ENCODE measurements around the gene LRCH1. TPM values are rescaled to one million over a fixed set of nuclear protein-coding genes. Genes with fewer than 3 reads are reported as not detected.

The LRCH1 gene
- total RNA-seq, 1 donor from 2014 or later = 2.9 TPM

DNA sequence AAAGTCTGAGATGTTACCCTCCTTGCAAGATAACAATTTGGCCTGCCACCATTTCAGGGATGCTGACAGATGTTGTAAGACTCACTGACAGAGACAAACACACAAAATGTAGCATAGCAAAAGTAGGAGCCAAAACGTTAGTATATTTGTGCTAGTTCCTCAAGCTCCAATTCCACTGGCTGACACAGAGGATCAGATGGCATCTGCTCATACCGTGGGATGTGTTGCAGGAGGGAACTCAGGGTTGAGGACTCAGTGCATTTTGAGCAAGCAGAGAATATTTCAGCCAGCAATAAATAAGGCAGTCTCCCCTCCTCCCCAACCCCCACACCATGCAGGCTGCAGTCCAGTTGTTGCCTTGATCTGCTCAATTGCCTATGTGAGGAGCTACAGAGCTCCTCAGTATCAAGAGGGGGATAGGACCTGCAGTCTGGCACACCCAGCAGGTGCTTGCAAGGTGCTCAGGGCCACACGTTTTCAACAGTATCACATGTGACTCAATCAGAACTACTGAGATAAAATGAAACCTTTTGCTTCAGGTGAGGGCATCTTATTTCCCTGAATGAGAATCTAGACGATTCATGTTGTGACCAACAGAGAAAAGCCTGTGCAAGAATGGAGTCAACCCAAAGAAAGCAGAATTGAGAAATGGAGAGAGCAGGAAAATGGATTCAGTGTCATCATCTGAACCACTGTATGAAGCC lies 23.6 kb upstream of the LRCH1 start:
- TF ChIP-seq EZH2phosphoT487 (IDR thresholded peaks at IDR 0.05) (no peak), EZH2 (IDR thresholded peaks at IDR 0.05) (no peak)
- TF ChIP-seq, protein P1, sequence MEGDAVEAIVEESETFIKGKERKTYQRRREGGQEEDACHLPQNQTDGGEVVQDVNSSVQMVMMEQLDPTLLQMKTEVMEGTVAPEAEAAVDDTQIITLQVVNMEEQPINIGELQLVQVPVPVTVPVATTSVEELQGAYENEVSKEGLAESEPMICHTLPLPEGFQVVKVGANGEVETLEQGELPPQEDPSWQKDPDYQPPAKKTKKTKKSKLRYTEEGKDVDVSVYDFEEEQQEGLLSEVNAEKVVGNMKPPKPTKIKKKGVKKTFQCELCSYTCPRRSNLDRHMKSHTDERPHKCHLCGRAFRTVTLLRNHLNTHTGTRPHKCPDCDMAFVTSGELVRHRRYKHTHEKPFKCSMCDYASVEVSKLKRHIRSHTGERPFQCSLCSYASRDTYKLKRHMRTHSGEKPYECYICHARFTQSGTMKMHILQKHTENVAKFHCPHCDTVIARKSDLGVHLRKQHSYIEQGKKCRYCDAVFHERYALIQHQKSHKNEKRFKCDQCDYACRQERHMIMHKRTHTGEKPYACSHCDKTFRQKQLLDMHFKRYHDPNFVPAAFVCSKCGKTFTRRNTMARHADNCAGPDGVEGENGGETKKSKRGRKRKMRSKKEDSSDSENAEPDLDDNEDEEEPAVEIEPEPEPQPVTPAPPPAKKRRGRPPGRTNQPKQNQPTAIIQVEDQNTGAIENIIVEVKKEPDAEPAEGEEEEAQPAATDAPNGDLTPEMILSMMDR (IDR thresholded peaks at IDR 0.05) = no peak
- Histone ChIP-seq H3F3A (ENCODE audit: low read depth) (no peaks in the 10 kb centered on the region), H3K9me3 (ENCODE audit: low read depth) (no peaks in the 10 kb centered on the region), H3K79me2 (ENCODE audit: low read depth) (no peaks in the 10 kb centered on the region), H3K4me2 (no peak overlapping the region), H3K27ac (no peak overlapping the region), H3K4me1 (no peaks in the 10 kb centered on the region), H4K20me1 (ENCODE audit: low read depth) (no peaks in the 10 kb centered on the region), H3K27me3 (no peaks in the 10 kb centered on the region), H3K9ac (no peak overlapping the region), H2AFZ (replicated peaks) (no peak overlapping the region), H3K36me3 (no peaks in the 10 kb centered on the region), H3K4me3 (no peak overlapping the region)
- H3K36me3 Mint-ChIP-seq = no peaks in the 10 kb centered on the region
- peaks cover 8% of the 10 kb centered on the region for H3K27me3 Mint-ChIP-seq (ENCODE audit: insufficient read depth, low read depth)
- H3K9me3 Mint-ChIP-seq = no peaks in the 10 kb centered on the region
- peaks cover 19% of the 10 kb centered on the region for H3K4me1 Mint-ChIP-seq
- H3K4me3 Mint-ChIP-seq = no peak overlapping the region
- DNase-seq (ENCODE audit: low spot score) = no peak
- H3K27ac Mint-ChIP-seq = no peak overlapping the region

- H3K4me3 Mint-ChIP-seq = no peak overlapping the region
- no peak overlapping the region for H3K4me3 ChIP-seq
- H3F3A ChIP-seq (ENCODE audit: low read depth) = no peaks in the 10 kb centered on the region
- peaks cover 16% of the 10 kb centered on the region for H3K4me1 Mint-ChIP-seq
- H3K79me2 ChIP-seq (ENCODE audit: low read depth) = no peaks in the 10 kb centered on the region
- no peaks in the 10 kb centered on the region for H3K9me3 ChIP-seq (ENCODE audit: low read depth)
- H3K27ac Mint-ChIP-seq = no peak overlapping the region
- H3K4me2 ChIP-seq = no peak overlapping the region
- DNase-seq (ENCODE audit: low spot score) = no peak
- peaks cover 8% of the 10 kb centered on the region for H3K27me3 Mint-ChIP-seq (ENCODE audit: insufficient read depth, low read depth)
- no peaks in the 10 kb centered on the region for H3K36me3 Mint-ChIP-seq
- TF ChIP-seq, protein P1 (IDR thresholded peaks at IDR 0.05) = no peak
- no peak for TF ChIP-seq EZH2 (IDR thresholded peaks at IDR 0.05)
- no peak for TF ChIP-seq EZH2phosphoT487 (IDR thresholded peaks at IDR 0.05)
- H3K27me3 ChIP-seq = no peaks in the 10 kb centered on the region
- no peak overlapping the region for H3K9ac ChIP-seq
- H4K20me1 ChIP-seq (ENCODE audit: low read depth) = no peaks in the 10 kb centered on the region
- H3K9me3 Mint-ChIP-seq = no peaks in the 10 kb centered on the region
- H3K4me1 ChIP-seq = no peaks in the 10 kb centered on the region
- H2AFZ ChIP-seq (replicated peaks) = no peak overlapping the region
- H3K27ac ChIP-seq = no peak overlapping the region
- no peaks in the 10 kb centered on the region for H3K36me3 ChIP-seq
These were observed 22.7 kb upstream of the LRCH1 start for GRCh38 chr13:46530084-46530935.

DNA sequence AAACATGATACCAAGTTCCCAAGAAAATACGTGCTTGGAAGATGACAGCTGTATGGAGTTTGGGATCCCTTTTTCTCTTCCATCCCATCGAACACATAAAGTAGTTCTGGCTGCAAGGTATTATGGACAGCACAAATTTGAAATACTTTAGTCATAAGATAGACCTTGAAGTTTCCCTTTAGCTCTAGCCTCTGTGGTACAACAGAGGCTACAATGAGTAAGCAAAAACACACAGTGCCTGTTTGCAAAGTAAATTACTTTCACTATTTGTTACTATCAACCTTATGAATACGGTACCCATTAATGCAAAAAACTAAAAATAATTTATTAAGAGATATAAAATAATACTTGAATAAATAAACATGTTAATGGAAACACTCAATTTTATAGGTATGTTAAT lies 21.0 kb upstream of the LRCH1 start:
- Histone ChIP-seq H3K36me3 (no peaks in the 10 kb centered on the region), H3K4me1 (no peaks in the 10 kb centered on the region), H3K9ac (no peak overlapping the region), H3K79me2 (ENCODE audit: low read depth) (no peaks in the 10 kb centered on the region), H3K4me2 (no peak overlapping the region), H3K9me3 (ENCODE audit: low read depth) (no peaks in the 10 kb centered on the region), H3K4me3 (no peak overlapping the region), H2AFZ (replicated peaks) (no peak overlapping the region), H3K27ac (no peak overlapping the region), H3K27me3 (no peaks in the 10 kb centered on the region), H3F3A (ENCODE audit: low read depth) (no peaks in the 10 kb centered on the region), H4K20me1 (ENCODE audit: low read depth) (no peaks in the 10 kb centered on the region)
- Mint-ChIP-seq H3K27me3 (ENCODE audit: insufficient read depth, low read depth) (peaks cover 8% of the 10 kb centered on the region), H3K9me3 (no peaks in the 10 kb centered on the region), H3K4me3 (no peak overlapping the region), H3K36me3 (no peaks in the 10 kb centered on the region), H3K4me1 (peaks cover 3% of the 10 kb centered on the region), H3K27ac (no peak overlapping the region)
- no peak for DNase-seq (ENCODE audit: low spot score)
- TF ChIP-seq EZH2 (IDR thresholded peaks at IDR 0.05) (no peak), EZH2phosphoT487 (IDR thresholded peaks at IDR 0.05) (no peak)
- TF ChIP-seq, protein P1 (IDR thresholded peaks at IDR 0.05) = no peak
